ENCODE results near the gene AUTS2.

AUTS2 gene

DNA sequence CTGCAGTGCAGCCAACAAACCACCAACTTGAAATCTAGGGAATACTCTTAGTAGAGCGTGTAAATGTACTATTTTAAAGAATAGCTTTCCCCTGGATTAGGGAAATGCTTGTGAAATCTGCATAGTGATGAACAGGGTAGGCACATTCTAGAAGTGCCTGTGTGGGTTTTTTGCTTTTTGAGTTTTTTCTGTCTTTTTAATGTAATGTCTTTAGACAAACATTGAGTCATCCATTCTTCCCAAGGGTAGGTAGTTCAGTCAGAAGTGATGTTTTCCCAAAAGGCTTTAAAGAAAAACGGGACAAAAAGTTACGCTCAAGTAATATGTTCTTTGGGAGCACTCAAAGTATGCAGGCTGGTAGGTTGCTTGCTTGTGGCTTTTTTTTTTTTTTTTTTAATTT, 130.0 kb downstream of the AUTS2 start:
- peak; percentile 38 for DNase-seq (ENCODE audit: low read depth, low spot score)
- TF ChIP-seq, protein P1, sequence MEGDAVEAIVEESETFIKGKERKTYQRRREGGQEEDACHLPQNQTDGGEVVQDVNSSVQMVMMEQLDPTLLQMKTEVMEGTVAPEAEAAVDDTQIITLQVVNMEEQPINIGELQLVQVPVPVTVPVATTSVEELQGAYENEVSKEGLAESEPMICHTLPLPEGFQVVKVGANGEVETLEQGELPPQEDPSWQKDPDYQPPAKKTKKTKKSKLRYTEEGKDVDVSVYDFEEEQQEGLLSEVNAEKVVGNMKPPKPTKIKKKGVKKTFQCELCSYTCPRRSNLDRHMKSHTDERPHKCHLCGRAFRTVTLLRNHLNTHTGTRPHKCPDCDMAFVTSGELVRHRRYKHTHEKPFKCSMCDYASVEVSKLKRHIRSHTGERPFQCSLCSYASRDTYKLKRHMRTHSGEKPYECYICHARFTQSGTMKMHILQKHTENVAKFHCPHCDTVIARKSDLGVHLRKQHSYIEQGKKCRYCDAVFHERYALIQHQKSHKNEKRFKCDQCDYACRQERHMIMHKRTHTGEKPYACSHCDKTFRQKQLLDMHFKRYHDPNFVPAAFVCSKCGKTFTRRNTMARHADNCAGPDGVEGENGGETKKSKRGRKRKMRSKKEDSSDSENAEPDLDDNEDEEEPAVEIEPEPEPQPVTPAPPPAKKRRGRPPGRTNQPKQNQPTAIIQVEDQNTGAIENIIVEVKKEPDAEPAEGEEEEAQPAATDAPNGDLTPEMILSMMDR (IDR thresholded peaks at IDR 0.05; ENCODE audit: insufficient read depth, low read length, missing control alignments) = no peak
- ChIA-PET POLR2A (interaction anchor here (0.6 kb wide), 1 partner anchor 20 kb away, joined by 3 read pairs; no protein-coding TSS in a partner anchor), CTCF (no interaction called here)
- H3K4me3 ChIP-seq (ENCODE audit: low read depth, low read length) = no peak overlapping the region

DNA sequence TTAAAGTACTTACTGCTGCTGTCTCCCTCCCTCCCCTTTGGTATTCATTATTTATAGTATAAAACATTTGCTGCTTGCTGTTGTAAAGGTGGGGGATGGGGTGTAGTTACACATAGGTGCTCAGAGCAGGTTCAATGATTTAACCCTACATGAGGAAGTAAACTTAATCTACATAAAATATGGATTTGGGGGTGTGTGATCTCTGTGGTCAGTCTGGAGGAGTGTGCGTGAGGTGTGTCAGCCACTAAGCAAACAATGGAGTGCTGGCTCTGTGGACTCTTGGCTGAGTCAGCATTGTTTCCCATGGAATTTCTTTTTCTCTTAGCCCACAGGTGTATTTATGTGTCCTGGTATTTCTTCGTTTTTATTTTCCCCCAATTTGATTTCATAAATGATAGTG, 133.9 kb downstream of the AUTS2 start:
- ChIA-PET POLR2A (no interaction called here), CTCF (no interaction called here)
- DNase-seq (ENCODE audit: low read depth, low spot score) = no peak
- no peak overlapping the region for H3K4me3 ChIP-seq (ENCODE audit: low read depth, low read length)
- TF ChIP-seq, protein P1 (IDR thresholded peaks at IDR 0.05; ENCODE audit: insufficient read depth, low read length, missing control alignments) = no peak

DNA sequence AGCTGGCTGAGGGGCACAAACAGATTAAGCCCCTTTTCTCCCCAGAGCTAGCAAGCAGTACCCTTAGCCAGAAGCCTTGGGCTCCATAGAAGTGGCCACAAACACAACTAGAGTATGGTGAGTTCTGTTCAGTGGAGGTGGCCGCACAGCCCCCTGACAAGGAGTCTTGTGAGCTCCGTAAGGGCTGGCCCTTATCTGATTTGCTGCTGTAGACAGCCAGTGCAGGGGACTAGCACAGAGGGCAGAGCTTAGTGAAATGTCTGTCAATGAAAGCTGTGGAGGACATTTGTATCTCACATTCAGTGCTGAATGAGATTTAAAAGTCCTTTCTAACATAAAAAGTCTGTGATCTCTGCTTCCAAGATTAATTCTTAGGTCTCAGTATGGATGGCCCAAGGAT, 137.3 kb downstream of the AUTS2 start:
- no peak overlapping the region for H3K4me3 ChIP-seq (ENCODE audit: low read depth, low read length)
- no peak for DNase-seq (ENCODE audit: low read depth, low spot score)
- TF ChIP-seq, protein P1 (IDR thresholded peaks at IDR 0.05; ENCODE audit: insufficient read depth, low read length, missing control alignments) = no peak
- ChIA-PET CTCF (no interaction called here), POLR2A (no interaction called here)

DNA sequence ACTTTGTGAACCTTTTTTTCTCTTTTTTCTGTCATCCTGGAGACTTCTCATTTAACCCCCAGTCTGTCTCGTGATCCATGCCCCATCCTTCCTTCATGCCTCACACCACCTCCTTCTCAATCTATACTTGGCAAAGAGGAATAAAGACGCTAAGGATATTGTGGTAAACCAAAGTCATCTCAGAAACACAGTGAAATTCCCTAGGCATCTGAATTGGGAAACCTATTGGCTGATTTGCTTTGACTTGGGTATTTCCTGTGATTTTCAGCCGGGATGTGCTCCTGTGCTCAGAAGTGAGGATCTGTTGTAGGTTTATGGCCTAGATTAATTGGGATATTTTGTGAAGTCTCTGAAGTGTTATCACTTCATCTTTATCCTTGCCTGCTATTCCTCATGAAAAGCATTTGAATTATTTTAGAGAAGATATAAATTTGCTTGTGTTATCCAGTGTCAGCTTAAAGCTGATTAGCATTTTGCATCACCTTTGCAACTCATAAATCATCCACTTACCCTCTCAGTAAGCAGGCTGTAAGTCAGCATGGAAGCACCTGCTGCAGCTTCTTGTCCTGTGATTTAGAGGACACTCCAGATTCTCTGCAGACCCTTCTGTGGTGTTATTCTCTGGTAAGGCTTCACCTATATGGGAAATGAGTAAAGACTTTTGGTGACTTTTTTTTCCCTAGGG, 138.0 kb downstream of the AUTS2 start:
- ChIA-PET POLR2A (no interaction called here), CTCF (no interaction called here)

DNA sequence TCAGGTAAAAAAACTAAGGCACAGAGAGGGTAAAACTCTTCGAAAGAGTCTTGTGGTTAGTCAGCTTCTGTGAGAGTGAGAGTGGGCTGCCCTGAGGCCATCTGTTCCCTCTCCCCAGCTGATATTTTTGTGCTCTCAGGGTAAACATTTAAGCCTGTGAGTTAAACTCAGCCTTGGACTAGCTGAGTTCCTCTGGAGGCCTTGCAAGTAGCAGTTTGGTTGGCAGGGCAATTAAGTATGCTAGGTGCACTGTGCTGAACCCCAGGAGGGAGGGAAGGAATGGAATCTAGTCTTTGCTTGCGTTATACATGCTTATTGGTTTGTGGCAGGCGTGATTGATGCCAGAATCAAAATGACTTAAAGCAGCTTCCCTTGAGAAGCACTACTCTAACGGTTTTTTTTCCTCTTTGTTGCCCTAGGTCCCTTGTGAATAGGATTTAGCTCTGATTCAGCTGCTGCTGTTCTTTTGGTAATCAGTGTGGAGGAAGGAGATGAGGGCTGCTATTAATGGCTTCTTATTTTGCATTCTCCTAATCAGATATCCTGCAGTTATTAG, 140.2 kb downstream of the AUTS2 start:
- ChIA-PET CTCF (no interaction called here), POLR2A (no interaction called here)
- DNase-seq (ENCODE audit: low read depth, low spot score) = peak; percentile 58
- TF ChIP-seq, protein P1 (IDR thresholded peaks at IDR 0.05; ENCODE audit: insufficient read depth, low read length, missing control alignments) = no peak
- no peak overlapping the region for H3K4me3 ChIP-seq (ENCODE audit: low read depth, low read length)

More for the DNA sequence above, 138.0 kb downstream of the AUTS2 start:
- TF ChIP-seq, protein P1 (IDR thresholded peaks at IDR 0.05; ENCODE audit: insufficient read depth, low read length, missing control alignments) = no peak
- no peak for DNase-seq (ENCODE audit: low read depth, low spot score)
- no peak overlapping the region for H3K4me3 ChIP-seq (ENCODE audit: low read depth, low read length)

DNA sequence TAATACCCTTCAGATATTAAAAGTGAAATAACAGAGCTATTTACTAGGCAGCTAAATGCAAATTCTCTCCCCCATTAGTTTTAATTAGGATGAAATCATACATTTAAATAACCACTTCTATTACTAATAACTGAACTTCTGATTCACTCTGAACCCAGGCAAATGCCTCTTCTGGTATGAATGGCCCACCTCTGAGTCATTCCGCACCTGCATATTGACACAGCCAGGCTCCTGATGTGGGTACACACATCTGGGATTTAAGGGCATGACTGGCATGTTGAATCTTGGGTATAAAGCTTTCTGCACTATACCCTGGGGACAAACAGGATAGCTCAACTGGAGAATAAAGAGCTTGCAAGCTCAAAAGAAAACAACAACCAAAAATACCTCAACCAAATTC, 140.9 kb downstream of the AUTS2 start:
- TF ChIP-seq, protein P1 (IDR thresholded peaks at IDR 0.05; ENCODE audit: insufficient read depth, low read length, missing control alignments) = no peak
- CTCF ChIA-PET = interaction anchor here (1.0 kb wide), 1 partner anchor 304 kb away, joined by 3 read pairs; no protein-coding TSS in a partner anchor
- POLR2A ChIA-PET = no interaction called here
- DNase-seq (ENCODE audit: low read depth, low spot score) = no peak
- H3K4me3 ChIP-seq (ENCODE audit: low read depth, low read length) = no peak overlapping the region
